ENCODE data around the gene MAPKAPK5. TPM values are rescaled to one million over a fixed set of nuclear protein-coding genes. Genes with fewer than 3 reads are reported as not detected.

MAPKAPK5 gene
- total and polyA plus RNA-seq, 10 of the 15 experiments (the other 5 are each of a cell fraction or from before 2014, with no cell fraction given) = 12.6 to 54.3 (median 41.5) TPM

- SMC1A ChIA-PET (ENCODE audit: uncharacterized antibody, unreplicated experiment) = no interaction called here
- intact Hi-C loops (cut with micrococcal nuclease; ENCODE audit: unreplicated experiment) = no loop called here
- Histone ChIP-seq H3K79me2 (ENCODE audit: control insufficient read depth, insufficient read depth, low read length) (peaks cover 42% of the 10 kb centered on the region), H3K27ac (ENCODE audit: control insufficient read depth, insufficient read depth) (no peak overlapping the region), H4K20me1 (ENCODE audit: control insufficient read depth, insufficient read depth) (no peaks in the 10 kb centered on the region), H3K9me3 (replicated peaks; ENCODE audit: control insufficient read depth, insufficient read depth, low read length) (peaks cover 3% of the 10 kb centered on the region; the same call in 2 of the 3 replicates), H3K36me3 (ENCODE audit: control insufficient read depth in 2 of 2, insufficient read depth in 2 of 2, low read length in 1 of 2) (peaks cover 0 to 8% of the 10 kb centered on the region in 2 experiments; a peak in 2 of 4 replicates), H3K4me3 (no peak overlapping the region), H3K4me2 (ENCODE audit: control insufficient read depth, insufficient read depth) (no peak overlapping the region), H3K27me3 (replicated peaks in 1 of 2; ENCODE audit: control insufficient read depth in 2 of 2, insufficient read depth in 2 of 2, low read length in 1 of 2) (no peaks in the 10 kb centered on the region), H3K4me1 (ENCODE audit: control insufficient read depth, insufficient read depth, low read length) (no peaks in the 10 kb centered on the region), H3K9ac (ENCODE audit: control insufficient read depth, insufficient read depth, low read length) (no peak overlapping the region), H2AFZ (ENCODE audit: control insufficient read depth, low read depth, low read length) (no peak overlapping the region)
- CTCF ChIA-PET = interaction anchor here (1.5 kb wide), 1 partner anchor 12 kb away, joined by 5 read pairs; no protein-coding TSS in a partner anchor
- POLR2A ChIA-PET = no interaction called here
- RAD21 ChIA-PET (ENCODE audit: unreplicated experiment) = no interaction called here
- no peak for TF ChIP-seq MEF2B (IDR thresholded peaks at IDR 0.05; ENCODE audit: partially characterized antibody, poor library complexity, severe bottlenecking)
- no peak for TF ChIP-seq ZNF274 (IDR thresholded peaks at IDR 0.05; ENCODE audit: insufficient read depth, insufficient read length)
- TF ChIP-seq FOXK2 (IDR thresholded peaks at IDR 0.05) = no peak
- TF ChIP-seq E2F8 (IDR thresholded peaks at IDR 0.05; ENCODE audit: low read depth, partially characterized antibody) = no peak
- TF ChIP-seq PML (IDR thresholded peaks at IDR 0.05; ENCODE audit: low read length) = no peak
- TF ChIP-seq CHD4 (IDR thresholded peaks at IDR 0.05) = no peak
- no peak for TF ChIP-seq KDM1A (IDR thresholded peaks at IDR 0.05; ENCODE audit: borderline replicate concordance)
- no peak for TF ChIP-seq CEBPB (IDR thresholded peaks at IDR 0.05; ENCODE audit: borderline replicate concordance in 1 of 2, low read depth in 2 of 2, low read length in 2 of 2)
- TF ChIP-seq CTCF (IDR thresholded peaks at IDR 0.05 in 2 of 3, conservative IDR thresholded peaks at IDR 0.05 in 1 of 3; ENCODE audit: control insufficient read depth in 2 of 3, extremely low read depth in 1 of 3, insufficient read depth in 1 of 3, low read depth in 3 of 3, low read length in 3 of 3) = no peak
- no peak for TF ChIP-seq BMI1 (IDR thresholded peaks at IDR 0.05; ENCODE audit: borderline replicate concordance)
- no peak for TF ChIP-seq NR2C1 (IDR thresholded peaks at IDR 0.05)
- TF ChIP-seq NR2C2 (IDR thresholded peaks at IDR 0.05; ENCODE audit: borderline replicate concordance, control insufficient read depth, insufficient read length, low read depth) = no peak
- TF ChIP-seq IKZF1 (conservative IDR thresholded peaks at IDR 0.05) = no peak
- ATAC-seq (no peak), FAIRE-seq (no peak), DNase-seq (ENCODE audit: low read depth, low spot score) (no peak)
- BruUV-seq (replicated peaks) = no TSS peak
- 91% methylated on average over 1 of the region's 2 CpGs for WGBS (ENCODE audit: insufficient coverage, insufficient replicate concordance, low lambda C conversion rate, missing lambda C conversion rate)
- in situ Hi-C loops (cut with MboI) = no loop called here
These were observed 16.2 kb downstream of the MAPKAPK5 start for GRCh38 chr12:111858186-111858585.
